OCI-LY1 (cell line): ENCODE data around the gene SELENOP.

Source experiments
- H2AFZ ChIP-seq: fragments of 200-600 bp; sonication (generic), shearing (Covaris generic); 2 replicates; pipeline ENCODE4 v1.6.0; 2014; ENCODE audit warnings: antibody characterized with exemption, mild to moderate bottlenecking, low read length
- H3F3A ChIP-seq: fragments of 200-600 bp; sonication (generic), shearing (Covaris generic); 2 replicates; pipeline ENCODE4 v1.6.0; 2014; ENCODE audit warnings: mild to moderate bottlenecking, antibody characterized with exemption, low read length, moderate library complexity; ENCODE audit not compliant: insufficient read depth
- H3K27ac ChIP-seq: fragments of 200-600 bp; sonication (generic); 2 replicates; pipeline ENCODE4 v1.5.1; 2014; ENCODE audit warnings: low read length, mixed run types, mild to moderate bottlenecking, low read depth; ENCODE audit not compliant: poor library complexity, severe bottlenecking
- H3K27me3 ChIP-seq: fragments of 200-600 bp; sonication (generic); 2 replicates; pipeline ENCODE4 v1.6.0; 2014; ENCODE audit warnings: antibody characterized with exemption, mild to moderate bottlenecking, low read length, moderate library complexity; ENCODE audit not compliant: insufficient read depth
- H3K36me3 ChIP-seq: fragments of 200-600 bp; sonication (generic); 2 replicates; pipeline ENCODE4 v1.6.1; 2014; ENCODE audit warnings: mild to moderate bottlenecking, antibody characterized with exemption, low read length, moderate library complexity, mixed read lengths; ENCODE audit not compliant: insufficient read depth
- H3K4me1 ChIP-seq: fragments of 200-600 bp; sonication (generic); 2 replicates; pipeline ENCODE4 v1.5.1; 2014; ENCODE audit warnings: mild to moderate bottlenecking, low read length, moderate library complexity; ENCODE audit not compliant: insufficient read depth, severe bottlenecking
- H3K4me2 ChIP-seq: fragments of 200-600 bp; sonication (generic), shearing (Covaris generic); 2 replicates; pipeline ENCODE4 v1.6.1; 2014; ENCODE audit warnings: low read length
- H3K4me3 ChIP-seq: fragments of 200-600 bp; sonication (generic); 2 replicates; pipeline ENCODE4 v1.5.1; 2014; ENCODE audit warnings: low read length, low read depth, mild to moderate bottlenecking, mixed read lengths; ENCODE audit not compliant: poor library complexity, severe bottlenecking
- H3K79me2 ChIP-seq: fragments of 200-600 bp; shearing (Covaris generic); 2 replicates; pipeline ENCODE4 v1.6.1; 2016; ENCODE audit warnings: mixed run types, low read length, mixed read lengths; ENCODE audit not compliant: insufficient read depth
- H3K9ac ChIP-seq: fragments of 200-600 bp; sonication (generic), shearing (Covaris generic); 2 replicates; pipeline ENCODE4 v1.6.1; 2014; ENCODE audit warnings: mild to moderate bottlenecking, low read length, mixed read lengths
- H3K9me2 ChIP-seq: fragments of 200-600 bp; sonication (generic), shearing (Covaris generic); 2 replicates; pipeline ENCODE4 v1.6.1; 2014; ENCODE audit warnings: low read depth, mild to moderate bottlenecking, low read length, mixed read lengths
- H3K9me3 ChIP-seq: fragments of 200-600 bp; shearing (Covaris generic); 2 replicates; pipeline ENCODE4 v1.6.1; 2014; ENCODE audit warnings: low read length, mixed read lengths
- H4K20me1 ChIP-seq: fragments of 200-600 bp; sonication (generic), shearing (Covaris generic); 2 replicates; pipeline ENCODE4 v1.6.0; 2016; ENCODE audit warnings: mild to moderate bottlenecking, low read length; ENCODE audit not compliant: insufficient read depth
- EZH2 ChIP-seq: fragments of 200-600 bp; sonication (generic), shearing (Covaris generic); IDR thresholded peaks from 2 replicates; pipeline ENCODE4 v1.8.0; 2017; ENCODE audit warnings: borderline replicate concordance, mixed run types, mild to moderate bottlenecking, antibody characterized with exemption, low read length, moderate library complexity, mixed read lengths
- TF ChIP-seq, protein P1 (sequence below): fragments of 200-600 bp; sonication (generic), shearing (Covaris generic); IDR thresholded peaks from 2 replicates; pipeline ENCODE4 v1.5.1; 2017; ENCODE audit warnings: mild to moderate bottlenecking, antibody characterized with exemption, low read length, moderate library complexity, mixed read lengths

The SELENOP gene

DNA sequence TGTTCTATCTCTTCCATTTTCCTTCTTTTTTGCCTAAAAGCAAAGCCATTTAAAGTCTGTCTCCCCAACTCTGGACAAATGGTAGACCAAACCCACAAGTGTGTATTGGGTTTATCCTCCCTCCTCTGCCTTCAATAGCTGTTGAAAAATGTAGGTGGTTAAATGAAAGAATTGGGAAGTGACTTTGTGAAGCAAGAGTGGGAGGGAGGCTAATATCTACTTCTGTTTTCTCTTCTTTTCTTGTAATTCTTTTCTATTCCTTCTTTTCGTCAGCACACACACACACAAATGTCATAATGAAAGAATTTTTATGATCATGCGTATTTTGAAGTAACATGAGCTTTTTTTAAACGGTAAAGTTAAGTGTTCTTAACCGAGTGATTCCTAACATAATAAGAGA, 51.3 kb downstream of the SELENOP start:
- no peaks in the 10 kb centered on the region for H3K36me3 ChIP-seq
- H3K9ac ChIP-seq = no peak overlapping the region
- H3K9me3 ChIP-seq = no peaks in the 10 kb centered on the region
- H3K9me2 ChIP-seq = no peaks in the 10 kb centered on the region
- H2AFZ ChIP-seq = no peak overlapping the region
- H3K27me3 ChIP-seq = no peaks in the 10 kb centered on the region
- H3F3A ChIP-seq = no peaks in the 10 kb centered on the region
- no peaks in the 10 kb centered on the region for H3K79me2 ChIP-seq
- peaks cover 5% of the 10 kb centered on the region for H3K4me1 ChIP-seq
- H4K20me1 ChIP-seq = no peaks in the 10 kb centered on the region
- no peak overlapping the region for H3K4me3 ChIP-seq
- no peak overlapping the region for H3K27ac ChIP-seq
- no peak for TF ChIP-seq EZH2
- TF ChIP-seq, protein P1, sequence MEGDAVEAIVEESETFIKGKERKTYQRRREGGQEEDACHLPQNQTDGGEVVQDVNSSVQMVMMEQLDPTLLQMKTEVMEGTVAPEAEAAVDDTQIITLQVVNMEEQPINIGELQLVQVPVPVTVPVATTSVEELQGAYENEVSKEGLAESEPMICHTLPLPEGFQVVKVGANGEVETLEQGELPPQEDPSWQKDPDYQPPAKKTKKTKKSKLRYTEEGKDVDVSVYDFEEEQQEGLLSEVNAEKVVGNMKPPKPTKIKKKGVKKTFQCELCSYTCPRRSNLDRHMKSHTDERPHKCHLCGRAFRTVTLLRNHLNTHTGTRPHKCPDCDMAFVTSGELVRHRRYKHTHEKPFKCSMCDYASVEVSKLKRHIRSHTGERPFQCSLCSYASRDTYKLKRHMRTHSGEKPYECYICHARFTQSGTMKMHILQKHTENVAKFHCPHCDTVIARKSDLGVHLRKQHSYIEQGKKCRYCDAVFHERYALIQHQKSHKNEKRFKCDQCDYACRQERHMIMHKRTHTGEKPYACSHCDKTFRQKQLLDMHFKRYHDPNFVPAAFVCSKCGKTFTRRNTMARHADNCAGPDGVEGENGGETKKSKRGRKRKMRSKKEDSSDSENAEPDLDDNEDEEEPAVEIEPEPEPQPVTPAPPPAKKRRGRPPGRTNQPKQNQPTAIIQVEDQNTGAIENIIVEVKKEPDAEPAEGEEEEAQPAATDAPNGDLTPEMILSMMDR = no peak
- no peak overlapping the region for H3K4me2 ChIP-seq

- Histone ChIP-seq H3K4me2 (no peak overlapping the region), H3K27ac (no peak overlapping the region), H3K9me2 (no peaks in the 10 kb centered on the region), H3K79me2 (no peaks in the 10 kb centered on the region), H3K4me3 (no peak overlapping the region), H3K9ac (no peak overlapping the region), H2AFZ (no peak overlapping the region), H3K36me3 (no peaks in the 10 kb centered on the region), H4K20me1 (no peaks in the 10 kb centered on the region), H3F3A (no peaks in the 10 kb centered on the region), H3K4me1 (peaks cover 5% of the 10 kb centered on the region), H3K27me3 (no peaks in the 10 kb centered on the region), H3K9me3 (no peaks in the 10 kb centered on the region)
- TF ChIP-seq, protein P1 = no peak
- no peak for TF ChIP-seq EZH2
Measured at GRCh38 chr5:42759456-42759855, 52.2 kb downstream of the SELENOP start.

DNA sequence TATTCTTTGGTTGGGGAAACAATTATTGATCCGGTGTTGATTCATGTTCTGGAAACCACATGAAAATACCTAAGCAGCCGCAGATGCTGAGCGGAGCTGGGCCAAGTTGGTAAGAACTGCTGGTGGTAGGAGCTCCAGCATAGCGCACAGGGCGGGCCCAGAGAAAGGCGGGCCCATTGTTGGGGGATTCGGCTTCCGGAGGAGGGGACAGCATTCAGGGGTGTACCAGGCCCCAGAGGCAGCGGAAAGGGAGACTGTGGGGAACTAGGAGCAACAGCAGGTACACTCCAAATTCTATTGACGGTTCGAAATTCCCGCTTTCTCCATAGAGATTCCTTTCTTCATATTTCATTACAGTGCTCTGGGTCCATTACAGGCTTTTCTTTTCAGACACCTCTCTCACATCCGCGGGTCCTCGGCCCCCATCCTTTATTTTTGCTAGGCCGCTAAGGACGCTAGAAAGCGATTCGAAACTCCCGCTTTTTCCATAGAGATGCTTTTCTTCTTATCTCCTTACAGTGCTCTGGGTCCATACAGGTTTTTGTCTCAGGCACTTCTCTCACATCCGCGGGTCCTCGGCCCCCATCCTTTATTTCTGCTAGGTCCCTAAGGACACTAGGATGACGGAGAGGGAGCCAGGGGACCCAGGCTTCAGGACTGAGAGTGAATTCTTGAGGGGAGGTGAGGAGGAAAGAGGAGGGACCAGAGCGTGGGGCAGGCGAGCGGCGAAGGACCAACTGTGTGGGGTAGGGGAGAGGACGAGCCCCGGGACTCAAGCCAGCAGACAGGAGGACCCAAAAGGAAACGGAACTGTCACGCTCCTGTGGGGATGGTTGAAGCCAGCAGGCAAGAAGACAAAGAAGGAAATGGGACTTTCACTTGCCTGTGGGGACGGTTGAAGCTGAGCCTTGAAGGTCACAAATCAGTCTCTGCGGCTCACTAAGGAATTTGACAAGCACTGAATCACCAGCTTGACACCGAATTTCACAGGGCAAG, 54.8 kb downstream of the SELENOP start, which contains the start of gene CCDC152:
CCDC152 (plus strand) TSS at position 213 of the 996 bp plus-strand sequence. CDS start 2,304 bp downstream, outside the sequence.
- H3F3A ChIP-seq = no peaks in the 10 kb centered on the region
- H3K79me2 ChIP-seq = no peaks in the 10 kb centered on the region
- H3K4me3 ChIP-seq = no peak within 1 kb of the TSS
- H3K9me2 ChIP-seq = no peaks in the 10 kb centered on the region
- H3K27me3 ChIP-seq = no peaks in the 10 kb centered on the region
- peaks cover 5% of the 10 kb centered on the region for H3K4me1 ChIP-seq
- H3K4me2 ChIP-seq = no peak within 1 kb of the TSS; the same call in 1 of the 2 replicates
- H3K9me3 ChIP-seq = no peaks in the 10 kb centered on the region
- no peak for TF ChIP-seq EZH2
- TF ChIP-seq, protein P1 = no peak
- H3K9ac ChIP-seq = no peak within 1 kb of the TSS
- H3K36me3 ChIP-seq = no peaks in the 10 kb centered on the region
- no peaks in the 10 kb centered on the region for H4K20me1 ChIP-seq
- H2AFZ ChIP-seq = no peak within 1 kb of the TSS
- H3K27ac ChIP-seq = no peak within 1 kb of the TSS
